SK-N-SH (cell line): ENCODE data around the gene SPATA12. TPM values are rescaled to one million over a fixed set of nuclear protein-coding genes. Genes with fewer than 3 reads are reported as not detected.

Experiments used
- CTCF ChIA-PET: fragments of 300-600, 350-600 bp; formaldehyde crosslinking; extraction: SDS; loops from one replicate; lab custom pipeline; 2021; lab: Yijun Ruan, JAX
- POLR2A ChIA-PET: fragments of 350-600 bp; sonication (Branson Sonifier 250); formaldehyde crosslinking; extraction: SDS; loops from one replicate; lab custom pipeline; 2020; ENCODE audit warnings: antibody characterized with exemption, inconsistent platforms; lab: Yijun Ruan, JAX
- DNase-seq: peaks from one replicate; pipeline ENCODE4 v3.0.0; 2012
- H2AFZ ChIP-seq: fragments of 200-600 bp; sonication (generic); 2 replicates; pipeline ENCODE4 v1.8.1; 2016; ENCODE audit warnings: antibody characterized with exemption, mild to moderate bottlenecking, low read depth
- H3F3A ChIP-seq: fragments of 200-600 bp; sonication (generic); replicated peaks from 2 replicates; pipeline ENCODE3; 2016; ENCODE audit warnings: antibody characterized with exemption, mild to moderate bottlenecking; ENCODE audit not compliant: insufficient read depth
- H3K27ac ChIP-seq, 2 experiments: fragments of 200-500 bp in 1 of 2; fragments of 200-600 bp in 1 of 2; sonication (Bioruptor generic) in 1 of 2; sonication (generic), shearing (Covaris generic) in 1 of 2; 2 replicates each; pipeline versions ENCODE4 v1.5.1 to v1.6.1; 2014 to 2016; ENCODE audit warnings: low read depth in 2 of 2, inconsistent platforms in 1 of 2, low read length in 1 of 2, mild to moderate bottlenecking in 1 of 2, mixed read lengths in 1 of 2
- H3K27me3 ChIP-seq: fragments of 200-600 bp; sonication (generic), shearing (Covaris generic); 2 replicates; pipeline ENCODE4 v1.6.1; 2016; ENCODE audit warnings: mixed run types; ENCODE audit not compliant: insufficient read depth
- H3K36me3 ChIP-seq, 2 experiments: fragments of 200-500 bp in 1 of 2; fragments of 200-600 bp in 1 of 2; sonication (Bioruptor generic) in 1 of 2; sonication (generic) in 1 of 2; replicated peaks in 1 of 2; 2 replicates each; pipeline versions ENCODE3 to v1.5.1; 2014 to 2016; ENCODE audit warnings: low read length in 1 of 2, mild to moderate bottlenecking in 1 of 2; ENCODE audit not compliant: insufficient read depth in 2 of 2, control insufficient read depth in 1 of 2
- H3K4me1 ChIP-seq, 2 experiments: fragments of 200-500 bp in 1 of 2; fragments of 200-600 bp in 1 of 2; sonication (Bioruptor generic) in 1 of 2; sonication (generic), shearing (Covaris generic) in 1 of 2; 2 replicates each; pipeline versions ENCODE4 v1.5.1 to v1.6.1; 2014 to 2016; ENCODE audit warnings: low read depth in 1 of 2, low read length in 1 of 2, mixed run types in 1 of 2; ENCODE audit not compliant: insufficient read depth in 2 of 2, control insufficient read depth in 1 of 2
- H3K4me2 ChIP-seq: fragments of 200-600 bp; sonication (generic), shearing (Covaris generic); 2 replicates; pipeline ENCODE4 v1.6.1; 2017; ENCODE audit warnings: mixed run types
- H3K4me3 ChIP-seq, 2 experiments: fragments of 200-500 bp in 1 of 2; fragments of 200-600 bp in 1 of 2; sonication (Bioruptor generic) in 1 of 2; sonication (generic), shearing (Covaris generic) in 1 of 2; 2 replicates each; pipeline versions ENCODE4 v1.5.1 to v1.8.1; 2014 to 2016; ENCODE audit warnings: low read depth in 2 of 2, inconsistent platforms in 1 of 2, low read length in 1 of 2, mild to moderate bottlenecking in 1 of 2, mixed read lengths in 1 of 2, moderate library complexity in 1 of 2
- H3K79me2 ChIP-seq: fragments of 200-600 bp; sonication (generic); 2 replicates; pipeline ENCODE4 v1.8.1; 2017; ENCODE audit warnings: mild to moderate bottlenecking; ENCODE audit not compliant: insufficient read depth
- H3K9ac ChIP-seq: fragments of 200-600 bp; sonication (generic); 2 replicates; pipeline ENCODE4 v1.6.1; 2017; ENCODE audit warnings: mixed run types
- H3K9me2 ChIP-seq: fragments of 200-600 bp; sonication (generic); 2 replicates; pipeline ENCODE4 v1.6.1; 2017; ENCODE audit warnings: mixed run types
- H3K9me3 ChIP-seq: fragments of 200-600 bp; sonication (generic); 2 replicates; pipeline ENCODE4 v1.6.1; 2017; ENCODE audit warnings: mixed run types, mild to moderate bottlenecking, moderate library complexity
- H4K20me1 ChIP-seq: fragments of 200-600 bp; sonication (generic); 2 replicates; pipeline ENCODE4 v1.6.1; 2017; ENCODE audit warnings: mild to moderate bottlenecking, mixed run types; ENCODE audit not compliant: insufficient read depth
- ELF1 ChIP-seq: IDR thresholded peaks from 2 replicates; pipeline ENCODE4 v1.4.0; 2012
- EZH2phosphoT487 ChIP-seq: fragments of 200-600 bp; sonication (generic); IDR thresholded peaks from 2 replicates; pipeline ENCODE4 v1.6.1; 2017; ENCODE audit warnings: low read depth, mixed run types, mild to moderate bottlenecking, antibody characterized with exemption, moderate library complexity, borderline replicate concordance
- FOSL2 ChIP-seq: IDR thresholded peaks from 2 replicates; pipeline ENCODE4 v1.4.0; 2012; ENCODE audit warnings: low read depth, mild to moderate bottlenecking, moderate library complexity, borderline replicate concordance
- FOXJ3 ChIP-seq: sonication (generic); formaldehyde crosslinking; IDR thresholded peaks from 2 replicates; pipeline ENCODE4 v1.5.1; 2020; ENCODE audit warnings: mild to moderate bottlenecking, missing genetic modification reagents
- FOXM1 ChIP-seq: IDR thresholded peaks from 2 replicates; pipeline ENCODE4 v1.4.0; 2012; ENCODE audit warnings: low read depth, mild to moderate bottlenecking
- GABPA ChIP-seq: IDR thresholded peaks from 2 replicates; pipeline ENCODE4 v1.4.0; 2012; ENCODE audit warnings: low read depth, mild to moderate bottlenecking
- GATA2 ChIP-seq: sonication (generic); formaldehyde crosslinking; IDR thresholded peaks from 2 replicates; pipeline ENCODE4 v1.5.0; 2020; ENCODE audit warnings: mild to moderate bottlenecking, missing genetic modification reagents
- JUND ChIP-seq: IDR thresholded peaks from 2 replicates; pipeline ENCODE4 v1.4.0; 2012
- MXI1 ChIP-seq: IDR thresholded peaks from 2 replicates; pipeline ENCODE4 v1.6.1; 2012; ENCODE audit warnings: mild to moderate bottlenecking, low read depth, low read length, improper control_type of control experiment
- NFIC ChIP-seq: IDR thresholded peaks from 2 replicates; pipeline ENCODE4 v1.4.0; 2012; ENCODE audit warnings: borderline replicate concordance
- NRF1 ChIP-seq: IDR thresholded peaks from 2 replicates; pipeline ENCODE4 v1.6.1; 2012; ENCODE audit warnings: low read depth, mild to moderate bottlenecking, low read length
- POLR2AphosphoS5 ChIP-seq: IDR thresholded peaks from 2 replicates; pipeline ENCODE4 v1.6.1; 2012; ENCODE audit warnings: low read depth, low read length
- RAD21 ChIP-seq: IDR thresholded peaks from 2 replicates; pipeline ENCODE4 v1.6.1; 2012; ENCODE audit warnings: mild to moderate bottlenecking, low read length
- RFX5 ChIP-seq: IDR thresholded peaks from 2 replicates; pipeline ENCODE4 v1.6.1; 2012; ENCODE audit warnings: mild to moderate bottlenecking, improper control_type of control experiment, low read length
- RXRA ChIP-seq: IDR thresholded peaks from 2 replicates; pipeline ENCODE4 v1.4.0; 2012; ENCODE audit warnings: low read depth, mild to moderate bottlenecking, borderline replicate concordance
- SMC3 ChIP-seq: IDR thresholded peaks from 2 replicates; pipeline ENCODE4 v1.6.1; 2012; ENCODE audit warnings: low read depth, low read length, improper control_type of control experiment
- TCF12 ChIP-seq: IDR thresholded peaks from 2 replicates; pipeline ENCODE4 v1.4.0; 2012
- TEAD4 ChIP-seq: IDR thresholded peaks from 2 replicates; pipeline ENCODE4 v1.4.0; 2012; ENCODE audit warnings: mild to moderate bottlenecking, borderline replicate concordance; ENCODE audit not compliant: insufficient read depth
- WGBS: methylation state at CpG from one replicate; pipeline ENCODE4 v1.1.6; 2017; ENCODE audit warnings: low lambda C conversion rate; 5-methylcytosine and 5-hydroxymethylcytosine counted together
- polyA plus RNA-seq, 3 experiments: library from polyadenylated mRNA; depleted of rRNA; stranded (reverse); fragments of >200 nt; gene quantifications; 2 replicates each; pipeline ENCODE4 v1.2.3, GENCODE V29; 2012
- TF ChIP-seq, protein P1 (sequence below): IDR thresholded peaks from 2 replicates; pipeline ENCODE4; 2012
- TF ChIP-seq, protein P2 (sequence below): fragments of 150-350 bp; IDR thresholded peaks from 2 replicates; pipeline ENCODE4 v1.6.1; 2016; ENCODE audit warnings: mild to moderate bottlenecking, low read depth, low read length
- TF ChIP-seq, protein P3 (sequence below): IDR thresholded peaks from 2 replicates; pipeline ENCODE4 v1.4.0; 2012; ENCODE audit warnings: low read depth, borderline replicate concordance
- TF ChIP-seq, protein P4 (sequence below): fragments of 150-350 bp; IDR thresholded peaks from 2 replicates; pipeline ENCODE4 v1.6.1; 2017; ENCODE audit warnings: antibody characterized with exemption, low read length, low read depth, borderline replicate concordance

Gene SPATA12
- polyA plus RNA-seq, 1 of the 3 experiments (the other 2 are of a cell fraction) = 0.33 TPM

DNA sequence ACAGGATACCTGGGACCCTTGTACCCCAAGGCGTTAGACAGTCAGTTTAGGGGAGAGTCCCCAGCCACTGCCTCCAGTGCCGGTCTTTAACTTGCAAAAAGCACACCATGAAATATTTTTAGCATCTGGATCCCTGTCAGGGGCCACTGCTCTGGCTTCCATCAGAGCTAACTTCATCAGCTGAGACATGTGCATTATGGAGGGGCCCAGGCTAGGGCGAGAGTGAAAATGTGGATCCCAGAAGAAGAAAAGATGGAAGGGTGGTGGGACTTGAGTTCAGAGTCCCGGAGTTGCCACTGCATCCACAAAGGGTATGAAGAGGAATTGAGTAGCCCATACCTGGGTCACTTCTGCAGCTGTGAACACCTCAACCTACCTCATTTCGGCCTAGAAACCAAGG lies 23.5 kb upstream of the SPATA12 start:
- no peak for DNase-seq
- Histone ChIP-seq H4K20me1 (no peaks in the 10 kb centered on the region), H3K9ac (no peak overlapping the region), H2AFZ (no peak overlapping the region), H3K9me3 (no peaks in the 10 kb centered on the region), H3K4me2 (no peak overlapping the region), H3K36me3 (no peaks in the 10 kb centered on the region), H3K4me1 (peaks cover 0 to 12% of the 10 kb centered on the region in 2 experiments; a peak in 1 of 4 replicates), H3K27me3 (no peaks in the 10 kb centered on the region), H3F3A (no peaks in the 10 kb centered on the region), H3K27ac (no peak overlapping the region), H3K4me3 (no peak overlapping the region), H3K79me2 (no peaks in the 10 kb centered on the region), H3K9me2 (no peaks in the 10 kb centered on the region)
- no peak for TF ChIP-seq POLR2AphosphoS5
- no peak for TF ChIP-seq TCF12
- TF ChIP-seq FOSL2 = no peak
- TF ChIP-seq, protein P1, sequence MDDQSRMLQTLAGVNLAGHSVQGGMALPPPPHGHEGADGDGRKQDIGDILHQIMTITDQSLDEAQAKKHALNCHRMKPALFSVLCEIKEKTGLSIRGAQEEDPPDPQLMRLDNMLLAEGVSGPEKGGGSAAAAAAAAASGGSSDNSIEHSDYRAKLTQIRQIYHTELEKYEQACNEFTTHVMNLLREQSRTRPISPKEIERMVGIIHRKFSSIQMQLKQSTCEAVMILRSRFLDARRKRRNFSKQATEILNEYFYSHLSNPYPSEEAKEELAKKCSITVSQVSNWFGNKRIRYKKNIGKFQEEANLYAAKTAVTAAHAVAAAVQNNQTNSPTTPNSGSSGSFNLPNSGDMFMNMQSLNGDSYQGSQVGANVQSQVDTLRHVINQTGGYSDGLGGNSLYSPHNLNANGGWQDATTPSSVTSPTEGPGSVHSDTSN = no peak
- TF ChIP-seq EZH2phosphoT487 = no peak
- ChIA-PET POLR2A (no interaction called here), CTCF (no interaction called here)
- 78% methylated on average over 5 of the region's 5 CpGs for WGBS

DNA sequence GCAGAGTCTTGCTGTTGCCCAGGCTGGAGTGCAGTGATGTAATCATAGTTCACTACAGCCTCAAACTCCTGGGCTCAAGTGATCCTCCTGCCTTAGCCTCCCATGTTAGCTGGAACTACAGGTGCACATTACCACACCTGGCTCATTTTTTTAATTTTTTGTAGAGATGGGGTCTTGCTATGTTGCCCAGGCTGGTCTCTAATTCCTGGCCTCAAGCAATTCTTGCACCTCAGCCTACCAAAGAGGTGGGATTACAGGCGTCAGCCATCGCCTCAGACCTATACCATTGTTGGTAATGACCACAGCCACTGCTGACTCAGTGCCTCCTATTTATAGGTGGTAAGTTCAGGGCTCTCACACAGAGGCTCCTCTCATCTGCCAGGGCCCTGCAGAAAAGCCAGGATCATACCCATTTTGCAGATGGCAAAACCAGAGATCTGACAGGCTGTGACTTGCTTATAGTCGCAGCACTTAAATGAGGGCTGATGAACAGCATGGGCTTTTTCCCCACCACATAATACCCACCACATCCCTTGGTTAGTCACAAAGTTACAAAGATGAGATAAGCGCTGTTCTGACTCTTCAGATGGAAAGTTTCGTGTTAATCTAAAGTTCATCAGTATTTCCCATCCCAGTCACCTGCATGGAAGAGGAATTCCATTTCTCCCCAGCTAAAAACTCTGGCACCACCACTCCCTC lies 21.8 kb upstream of the SPATA12 start:
- CTCF ChIA-PET = interaction anchor here (1.0 kb wide), 1 partner anchor 8 kb away, joined by 3 read pairs; no protein-coding TSS in a partner anchor
- no peaks in the 10 kb centered on the region for H3K79me2 ChIP-seq
- TF ChIP-seq, protein P2, sequence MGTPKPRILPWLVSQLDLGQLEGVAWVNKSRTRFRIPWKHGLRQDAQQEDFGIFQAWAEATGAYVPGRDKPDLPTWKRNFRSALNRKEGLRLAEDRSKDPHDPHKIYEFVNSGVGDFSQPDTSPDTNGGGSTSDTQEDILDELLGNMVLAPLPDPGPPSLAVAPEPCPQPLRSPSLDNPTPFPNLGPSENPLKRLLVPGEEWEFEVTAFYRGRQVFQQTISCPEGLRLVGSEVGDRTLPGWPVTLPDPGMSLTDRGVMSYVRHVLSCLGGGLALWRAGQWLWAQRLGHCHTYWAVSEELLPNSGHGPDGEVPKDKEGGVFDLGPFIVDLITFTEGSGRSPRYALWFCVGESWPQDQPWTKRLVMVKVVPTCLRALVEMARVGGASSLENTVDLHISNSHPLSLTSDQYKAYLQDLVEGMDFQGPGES = no peak
- TF ChIP-seq FOXJ3 (CRISPR knock-in tag) (no peak), NRF1 (no peak), NFIC (no peak), MXI1 (no peak), ELF1 (no peak), RFX5 (no peak), POLR2AphosphoS5 (no peak), SMC3 (no peak), GABPA (no peak), JUND (no peak), TCF12 (no peak), RXRA (no peak), EZH2phosphoT487 (no peak), RAD21 (no peak), FOXM1 (no peak), GATA2 (CRISPR knock-in tag) (no peak), TEAD4 (no peak)
- TF ChIP-seq, protein P3, sequence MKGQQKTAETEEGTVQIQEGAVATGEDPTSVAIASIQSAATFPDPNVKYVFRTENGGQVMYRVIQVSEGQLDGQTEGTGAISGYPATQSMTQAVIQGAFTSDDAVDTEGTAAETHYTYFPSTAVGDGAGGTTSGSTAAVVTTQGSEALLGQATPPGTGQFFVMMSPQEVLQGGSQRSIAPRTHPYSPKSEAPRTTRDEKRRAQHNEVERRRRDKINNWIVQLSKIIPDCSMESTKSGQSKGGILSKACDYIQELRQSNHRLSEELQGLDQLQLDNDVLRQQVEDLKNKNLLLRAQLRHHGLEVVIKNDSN = no peak
- TF ChIP-seq, protein P4, sequence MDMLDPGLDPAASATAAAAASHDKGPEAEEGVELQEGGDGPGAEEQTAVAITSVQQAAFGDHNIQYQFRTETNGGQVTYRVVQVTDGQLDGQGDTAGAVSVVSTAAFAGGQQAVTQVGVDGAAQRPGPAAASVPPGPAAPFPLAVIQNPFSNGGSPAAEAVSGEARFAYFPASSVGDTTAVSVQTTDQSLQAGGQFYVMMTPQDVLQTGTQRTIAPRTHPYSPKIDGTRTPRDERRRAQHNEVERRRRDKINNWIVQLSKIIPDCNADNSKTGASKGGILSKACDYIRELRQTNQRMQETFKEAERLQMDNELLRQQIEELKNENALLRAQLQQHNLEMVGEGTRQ = no peak
- H3K36me3 ChIP-seq = no peaks in the 10 kb centered on the region
- H3K4me2 ChIP-seq = no peak overlapping the region
- H3K4me1 ChIP-seq = peaks cover 0 to 13% of the 10 kb centered on the region in 2 experiments; a peak in 1 of 4 replicates
- H4K20me1 ChIP-seq = no peaks in the 10 kb centered on the region
- no peak overlapping the region for H2AFZ ChIP-seq
- H3F3A ChIP-seq = no peaks in the 10 kb centered on the region
- no peak overlapping the region for H3K27ac ChIP-seq
- 100% methylated on average over 5 of the region's 5 CpGs for WGBS
- no peak overlapping the region for H3K9ac ChIP-seq
- H3K9me3 ChIP-seq = no peaks in the 10 kb centered on the region
- no peak for DNase-seq
- H3K4me3 ChIP-seq = no peak overlapping the region
- POLR2A ChIA-PET = no interaction called here
- H3K9me2 ChIP-seq = no peaks in the 10 kb centered on the region
- no peaks in the 10 kb centered on the region for H3K27me3 ChIP-seq
